SK-N-SH (cell line): Measurements from ENCODE around the gene CDH12. TPM values are rescaled to one million over a fixed set of nuclear protein-coding genes. Genes with fewer than 3 reads are reported as not detected.

Source experiments
- CTCF ChIA-PET: fragments of 300-600, 350-600 bp; formaldehyde crosslinking; extraction: SDS; loops from one replicate; lab custom pipeline; 2021; lab: Yijun Ruan, JAX
- POLR2A ChIA-PET: fragments of 350-600 bp; sonication (Branson Sonifier 250); formaldehyde crosslinking; extraction: SDS; loops from one replicate; lab custom pipeline; 2020; ENCODE audit warnings: antibody characterized with exemption, inconsistent platforms; lab: Yijun Ruan, JAX
- DNase-seq: peaks from one replicate; pipeline ENCODE4 v3.0.0; 2012
- H2AFZ ChIP-seq: fragments of 200-600 bp; sonication (generic); 2 replicates; pipeline ENCODE4 v1.8.1; 2016; ENCODE audit warnings: antibody characterized with exemption, mild to moderate bottlenecking, low read depth
- H3F3A ChIP-seq: fragments of 200-600 bp; sonication (generic); replicated peaks from 2 replicates; pipeline ENCODE3; 2016; ENCODE audit warnings: antibody characterized with exemption, mild to moderate bottlenecking; ENCODE audit not compliant: insufficient read depth
- H3K27ac ChIP-seq, 2 experiments: fragments of 200-500 bp in 1 of 2; fragments of 200-600 bp in 1 of 2; sonication (Bioruptor generic) in 1 of 2; sonication (generic), shearing (Covaris generic) in 1 of 2; 2 replicates each; pipeline versions ENCODE4 v1.5.1 to v1.6.1; 2014 to 2016; ENCODE audit warnings: low read depth in 2 of 2, inconsistent platforms in 1 of 2, low read length in 1 of 2, mild to moderate bottlenecking in 1 of 2, mixed read lengths in 1 of 2
- H3K27me3 ChIP-seq: fragments of 200-600 bp; sonication (generic), shearing (Covaris generic); 2 replicates; pipeline ENCODE4 v1.6.1; 2016; ENCODE audit warnings: mixed run types; ENCODE audit not compliant: insufficient read depth
- H3K36me3 ChIP-seq, 2 experiments: fragments of 200-500 bp in 1 of 2; fragments of 200-600 bp in 1 of 2; sonication (Bioruptor generic) in 1 of 2; sonication (generic) in 1 of 2; replicated peaks in 1 of 2; 2 replicates each; pipeline versions ENCODE3 to v1.5.1; 2014 to 2016; ENCODE audit warnings: low read length in 1 of 2, mild to moderate bottlenecking in 1 of 2; ENCODE audit not compliant: insufficient read depth in 2 of 2, control insufficient read depth in 1 of 2
- H3K4me1 ChIP-seq, 2 experiments: fragments of 200-500 bp in 1 of 2; fragments of 200-600 bp in 1 of 2; sonication (Bioruptor generic) in 1 of 2; sonication (generic), shearing (Covaris generic) in 1 of 2; 2 replicates each; pipeline versions ENCODE4 v1.5.1 to v1.6.1; 2014 to 2016; ENCODE audit warnings: low read depth in 1 of 2, low read length in 1 of 2, mixed run types in 1 of 2; ENCODE audit not compliant: insufficient read depth in 2 of 2, control insufficient read depth in 1 of 2
- H3K4me2 ChIP-seq: fragments of 200-600 bp; sonication (generic), shearing (Covaris generic); 2 replicates; pipeline ENCODE4 v1.6.1; 2017; ENCODE audit warnings: mixed run types
- H3K4me3 ChIP-seq, 2 experiments: fragments of 200-500 bp in 1 of 2; fragments of 200-600 bp in 1 of 2; sonication (Bioruptor generic) in 1 of 2; sonication (generic), shearing (Covaris generic) in 1 of 2; 2 replicates each; pipeline versions ENCODE4 v1.5.1 to v1.8.1; 2014 to 2016; ENCODE audit warnings: low read depth in 2 of 2, inconsistent platforms in 1 of 2, low read length in 1 of 2, mild to moderate bottlenecking in 1 of 2, mixed read lengths in 1 of 2, moderate library complexity in 1 of 2
- H3K79me2 ChIP-seq: fragments of 200-600 bp; sonication (generic); 2 replicates; pipeline ENCODE4 v1.8.1; 2017; ENCODE audit warnings: mild to moderate bottlenecking; ENCODE audit not compliant: insufficient read depth
- H3K9ac ChIP-seq: fragments of 200-600 bp; sonication (generic); 2 replicates; pipeline ENCODE4 v1.6.1; 2017; ENCODE audit warnings: mixed run types
- H3K9me2 ChIP-seq: fragments of 200-600 bp; sonication (generic); 2 replicates; pipeline ENCODE4 v1.6.1; 2017; ENCODE audit warnings: mixed run types
- H3K9me3 ChIP-seq: fragments of 200-600 bp; sonication (generic); 2 replicates; pipeline ENCODE4 v1.6.1; 2017; ENCODE audit warnings: mixed run types, mild to moderate bottlenecking, moderate library complexity
- H4K20me1 ChIP-seq: fragments of 200-600 bp; sonication (generic); 2 replicates; pipeline ENCODE4 v1.6.1; 2017; ENCODE audit warnings: mild to moderate bottlenecking, mixed run types; ENCODE audit not compliant: insufficient read depth
- POLR2AphosphoS5 ChIP-seq: IDR thresholded peaks from 2 replicates; pipeline ENCODE4 v1.6.1; 2012; ENCODE audit warnings: low read depth, low read length
- RCOR1 ChIP-seq: fragments of 150-350 bp; IDR thresholded peaks from 2 replicates; pipeline ENCODE4 v1.6.1; 2017; ENCODE audit warnings: antibody characterized with exemption, low read length
- REST ChIP-seq: IDR thresholded peaks from 2 replicates; pipeline ENCODE4 v1.6.1; 2012; ENCODE audit warnings: mild to moderate bottlenecking, low read depth, low read length, moderate library complexity
- ZBTB33 ChIP-seq: IDR thresholded peaks from 2 replicates; pipeline ENCODE4 v1.4.0; 2012; ENCODE audit warnings: low read depth, borderline replicate concordance
- WGBS: methylation state at CpG from one replicate; pipeline ENCODE4 v1.1.6; 2017; ENCODE audit warnings: low lambda C conversion rate; 5-methylcytosine and 5-hydroxymethylcytosine counted together
- polyA plus RNA-seq, 3 experiments: library from polyadenylated mRNA; depleted of rRNA; stranded (reverse); fragments of >200 nt; gene quantifications; 2 replicates each; pipeline ENCODE4 v1.2.3, GENCODE V29; 2012
- TF ChIP-seq, protein P1 (sequence below): IDR thresholded peaks from 2 replicates; pipeline ENCODE4; 2012

The CDH12 gene
- polyA plus RNA-seq, 1 of the 3 experiments (the other 2 are of a cell fraction), result not detected

DNA sequence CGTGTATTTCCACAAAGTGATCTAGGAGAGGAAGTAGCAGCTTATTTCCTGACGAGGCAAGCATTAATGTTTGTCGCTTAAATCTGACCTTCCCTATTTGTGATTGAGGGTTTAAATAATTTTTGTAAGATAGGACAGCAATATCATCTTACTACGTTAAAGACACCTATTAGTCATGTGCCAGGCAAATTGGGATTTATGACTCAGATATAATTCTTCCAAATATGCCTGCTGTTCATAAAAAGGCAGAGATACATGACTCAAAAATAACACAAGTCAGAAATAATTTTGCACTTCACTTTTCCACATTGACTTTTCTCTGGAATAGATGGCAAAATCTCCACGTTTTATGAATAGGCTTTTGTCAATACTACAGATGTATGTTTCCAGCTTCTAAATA lies 43.0 kb upstream of the CDH12 start:
- Histone ChIP-seq H4K20me1 (no peaks in the 10 kb centered on the region), H3K9me3 (no peaks in the 10 kb centered on the region)
- 11% methylated on average over 5 of the region's 5 CpGs for WGBS

DNA sequence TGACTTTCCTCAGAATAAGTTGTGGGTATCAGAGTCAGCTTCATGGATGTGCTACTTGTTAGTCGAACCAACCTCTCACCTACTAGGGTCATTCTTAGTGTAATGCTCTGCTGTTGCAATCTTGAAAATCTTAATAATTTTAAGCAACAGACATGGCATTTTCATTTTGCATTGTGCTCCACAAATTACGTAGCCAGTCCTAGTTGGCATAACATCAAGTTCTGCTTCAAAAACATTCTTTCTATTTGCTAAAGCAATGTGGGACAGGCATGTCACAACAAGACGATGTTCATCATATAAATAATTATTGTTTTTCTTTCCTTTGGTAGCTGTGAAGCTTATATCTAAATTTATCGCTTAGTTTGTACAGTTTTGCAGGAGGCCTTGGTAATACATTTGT lies 39.3 kb upstream of the CDH12 start:
- WGBS, result 0% methylated on average over 4 of the region's 4 CpGs
- no peak for DNase-seq
- no peaks in the 10 kb centered on the region for H3K4me1 ChIP-seq

More for the DNA sequence above, 43.0 kb upstream of the CDH12 start:
- Histone ChIP-seq H3K79me2 (no peaks in the 10 kb centered on the region), H3K9ac (no peak overlapping the region), H3K4me1 (no peaks in the 10 kb centered on the region), H3K27me3 (no peaks in the 10 kb centered on the region), H3K9me2 (no peaks in the 10 kb centered on the region), H2AFZ (no peak overlapping the region), H3K4me2 (no peak overlapping the region), H3K4me3 (no peak overlapping the region), H3K27ac (no peak overlapping the region), H3K36me3 (no peaks in the 10 kb centered on the region), H3F3A (no peaks in the 10 kb centered on the region)
- TF ChIP-seq RCOR1, result no peak
- no peak for TF ChIP-seq REST
- no peak for TF ChIP-seq POLR2AphosphoS5
- TF ChIP-seq ZBTB33, result no peak
- DNase-seq, result no peak
- CTCF ChIA-PET, result no interaction called here
- POLR2A ChIA-PET, result no interaction called here

More for the DNA sequence above, 39.3 kb upstream of the CDH12 start:
- Histone ChIP-seq H3F3A (no peaks in the 10 kb centered on the region), H3K79me2 (no peaks in the 10 kb centered on the region), H3K36me3 (no peaks in the 10 kb centered on the region), H3K9me3 (no peaks in the 10 kb centered on the region), H3K27me3 (no peaks in the 10 kb centered on the region; the same call in 1 of the 2 replicates), H4K20me1 (no peaks in the 10 kb centered on the region), H3K9ac (no peak overlapping the region), H2AFZ (no peak overlapping the region), H3K4me3 (no peak overlapping the region), H3K4me2 (no peak overlapping the region), H3K27ac (no peak overlapping the region)
- POLR2A ChIA-PET, result no interaction called here
- TF ChIP-seq, protein P1, sequence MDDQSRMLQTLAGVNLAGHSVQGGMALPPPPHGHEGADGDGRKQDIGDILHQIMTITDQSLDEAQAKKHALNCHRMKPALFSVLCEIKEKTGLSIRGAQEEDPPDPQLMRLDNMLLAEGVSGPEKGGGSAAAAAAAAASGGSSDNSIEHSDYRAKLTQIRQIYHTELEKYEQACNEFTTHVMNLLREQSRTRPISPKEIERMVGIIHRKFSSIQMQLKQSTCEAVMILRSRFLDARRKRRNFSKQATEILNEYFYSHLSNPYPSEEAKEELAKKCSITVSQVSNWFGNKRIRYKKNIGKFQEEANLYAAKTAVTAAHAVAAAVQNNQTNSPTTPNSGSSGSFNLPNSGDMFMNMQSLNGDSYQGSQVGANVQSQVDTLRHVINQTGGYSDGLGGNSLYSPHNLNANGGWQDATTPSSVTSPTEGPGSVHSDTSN, result no peak
- TF ChIP-seq, all 33 proteins: peak for 0
- CTCF ChIA-PET, result no interaction called here
- no peaks in the 10 kb centered on the region for H3K9me2 ChIP-seq
